Measurements from ENCODE around the gene MRGPRE. TPM values are rescaled to one million over a fixed set of nuclear protein-coding genes. Genes with fewer than 3 reads are reported as not detected.

Gene MRGPRE
- polyA plus RNA-seq, 1 donor = not detected

DNA sequence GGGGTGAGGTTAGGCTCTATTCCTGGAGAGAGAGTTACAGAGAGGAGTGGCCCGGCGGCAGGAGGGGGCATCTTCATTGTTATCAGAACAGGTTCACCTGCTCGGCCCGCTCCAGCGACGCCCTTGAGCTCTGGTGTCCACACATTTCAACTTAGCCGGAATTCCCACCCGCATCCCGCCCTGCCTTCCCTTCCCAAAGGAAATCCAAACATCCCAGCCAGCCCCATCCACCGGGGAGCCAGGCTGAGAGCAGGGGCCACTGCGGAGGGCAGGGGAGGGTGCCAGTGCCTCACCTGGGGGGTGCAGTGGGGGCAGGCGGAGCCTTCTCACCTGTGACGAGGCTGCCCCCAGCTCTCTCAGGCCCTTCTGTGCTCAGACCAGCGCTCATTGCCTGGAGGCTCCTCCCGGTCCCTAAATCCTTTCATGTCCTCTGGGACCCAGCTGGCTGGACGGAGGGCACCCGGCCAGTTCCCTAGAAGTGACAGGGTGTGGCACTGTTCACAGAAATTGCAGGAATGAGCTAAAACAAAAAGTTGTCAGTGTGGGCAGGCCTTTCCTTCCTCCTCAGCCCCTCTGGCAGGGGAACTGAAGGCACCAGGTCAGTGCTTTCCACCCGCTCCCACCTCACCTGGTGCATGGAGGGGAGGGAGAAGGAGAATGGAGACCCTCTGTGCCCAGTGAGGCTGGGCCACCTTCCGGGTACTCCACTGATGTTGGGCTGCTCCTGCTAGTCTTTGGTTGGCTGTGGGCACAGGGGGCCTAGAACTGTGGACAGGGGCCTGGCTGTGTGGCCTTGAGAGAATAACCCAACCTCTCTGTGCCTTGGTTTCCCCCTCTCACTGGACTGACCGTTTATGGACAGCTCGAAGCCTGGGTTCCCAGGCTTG, 11.5 kb downstream of the MRGPRE start:
- Histone ChIP-seq H3K27me3 (ENCODE audit: control insufficient read depth, insufficient read depth, low read length) (peaks cover 64% of the 10 kb centered on the region), H3K9me3 (ENCODE audit: control insufficient read depth, low read depth, low read length) (no peaks in the 10 kb centered on the region), H3K4me1 (ENCODE audit: control insufficient read depth, insufficient read depth, low read length) (no peaks in the 10 kb centered on the region), H3K4me3 (ENCODE audit: low read length) (no peak overlapping the region), H3K27ac (ENCODE audit: low read length) (no peak overlapping the region), H3K36me3 (ENCODE audit: control insufficient read depth, insufficient read depth, low read length) (no peaks in the 10 kb centered on the region)
- WGBS (ENCODE audit: insufficient coverage, low lambda C conversion rate) = no CpG with 5 or more reads among the region's 21 CpGs
- DNase-seq = no peak

DNA sequence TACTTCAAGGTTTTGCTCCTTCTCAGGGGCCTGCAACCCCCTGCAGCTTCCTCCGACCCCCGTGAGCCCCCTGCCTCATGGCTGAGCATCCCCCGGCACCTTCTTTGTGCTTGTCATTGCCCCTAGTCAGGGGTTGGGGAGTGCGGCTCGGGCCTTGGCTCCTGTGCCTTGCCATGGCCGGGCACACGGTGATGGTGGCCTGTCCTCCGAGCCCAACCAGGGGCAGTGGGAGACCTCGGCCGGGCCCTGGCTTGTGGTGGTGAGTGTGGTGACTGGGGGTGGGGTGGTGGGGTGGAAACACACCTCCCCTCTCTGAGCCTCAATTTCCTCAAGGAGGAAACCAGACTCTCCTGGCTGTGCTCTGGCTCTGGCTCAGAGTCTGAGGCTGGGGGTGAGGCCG, 12.1 kb downstream of the MRGPRE start:
- H3K27ac ChIP-seq (ENCODE audit: low read length) = no peak overlapping the region
- no peaks in the 10 kb centered on the region for H3K4me1 ChIP-seq (ENCODE audit: control insufficient read depth, insufficient read depth, low read length)
- DNase-seq = no peak
- H3K4me3 ChIP-seq (ENCODE audit: low read length) = no peak overlapping the region
- WGBS (ENCODE audit: insufficient coverage, low lambda C conversion rate) = no CpG with 5 or more reads among the region's 11 CpGs
- peaks cover 60% of the 10 kb centered on the region for H3K27me3 ChIP-seq (ENCODE audit: control insufficient read depth, insufficient read depth, low read length)
- H3K9me3 ChIP-seq (ENCODE audit: control insufficient read depth, low read depth, low read length) = no peaks in the 10 kb centered on the region
- H3K36me3 ChIP-seq (ENCODE audit: control insufficient read depth, insufficient read depth, low read length) = no peaks in the 10 kb centered on the region

DNA sequence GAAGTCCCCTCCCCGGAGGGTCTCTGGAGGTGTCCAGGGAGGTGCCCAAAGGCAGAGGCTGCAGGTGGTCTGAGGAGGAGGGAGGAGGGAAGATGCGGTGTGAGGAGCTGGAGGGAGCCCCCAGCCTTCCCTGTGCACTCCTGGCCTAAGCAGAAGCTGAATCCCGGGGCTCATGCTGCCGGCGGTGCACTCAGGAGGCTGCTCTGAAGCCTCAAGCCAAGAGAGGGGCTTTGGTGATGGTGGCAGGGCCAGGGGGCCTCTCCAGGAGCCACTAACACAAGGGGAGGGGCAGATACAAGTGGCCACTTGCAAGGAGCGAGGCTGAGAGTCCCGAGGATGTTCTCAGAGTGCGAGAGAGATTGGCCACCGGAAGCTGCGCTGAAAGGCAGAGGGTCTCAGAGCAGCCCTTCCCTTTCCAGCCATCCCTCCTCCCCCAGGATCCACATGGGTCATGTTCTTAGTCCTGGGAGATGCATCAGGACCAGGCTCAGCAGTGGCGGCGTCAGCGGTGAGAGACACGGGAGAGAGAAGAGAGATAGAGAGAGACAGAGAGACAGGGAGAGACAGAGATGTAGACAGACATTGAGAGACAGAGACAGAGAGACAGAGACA, 12.8 kb downstream of the MRGPRE start:
- H3K4me3 ChIP-seq (ENCODE audit: low read length) = no peak overlapping the region
- DNase-seq = no peak
- H3K36me3 ChIP-seq (ENCODE audit: control insufficient read depth, insufficient read depth, low read length) = no peaks in the 10 kb centered on the region
- no peaks in the 10 kb centered on the region for H3K4me1 ChIP-seq (ENCODE audit: control insufficient read depth, insufficient read depth, low read length)
- H3K27ac ChIP-seq (ENCODE audit: low read length) = no peak overlapping the region
- WGBS (ENCODE audit: insufficient coverage, low lambda C conversion rate) = no CpG with 5 or more reads among the region's 14 CpGs
- no peaks in the 10 kb centered on the region for H3K9me3 ChIP-seq (ENCODE audit: control insufficient read depth, low read depth, low read length)
- peaks cover 53% of the 10 kb centered on the region for H3K27me3 ChIP-seq (ENCODE audit: control insufficient read depth, insufficient read depth, low read length)

- no peak for DNase-seq
- WGBS (ENCODE audit: insufficient coverage, low lambda C conversion rate) = no CpG with 5 or more reads among the region's 35 CpGs
- Histone ChIP-seq H3K4me3 (ENCODE audit: low read length) (no peak within 1 kb of the TSS), H3K36me3 (ENCODE audit: control insufficient read depth, insufficient read depth, low read length) (no peaks in the 10 kb centered on the region), H3K27ac (ENCODE audit: low read length) (no peak within 1 kb of the TSS), H3K4me1 (ENCODE audit: control insufficient read depth, insufficient read depth, low read length) (no peaks in the 10 kb centered on the region), H3K27me3 (ENCODE audit: control insufficient read depth, insufficient read depth, low read length) (peaks cover 46% of the 10 kb centered on the region), H3K9me3 (ENCODE audit: control insufficient read depth, low read depth, low read length) (no peaks in the 10 kb centered on the region)
Observed at GRCh38 chr11:3218483-3219280, 13.5 kb downstream of the MRGPRE start, which contains the start of gene MRGPRG. MRGPRG (minus strand) TSS chr11:3218813; CDS start chr11:3218813, 0 bp downstream.

GRCh38 chr11:3217818-3218482, 14.3 kb downstream of the MRGPRE start:
- WGBS (ENCODE audit: insufficient coverage, low lambda C conversion rate) = no CpG with 5 or more reads among the region's 49 CpGs
- H3K27me3 ChIP-seq (ENCODE audit: control insufficient read depth, insufficient read depth, low read length) = peaks cover 41% of the 10 kb centered on the region
- H3K4me1 ChIP-seq (ENCODE audit: control insufficient read depth, insufficient read depth, low read length) = no peaks in the 10 kb centered on the region

GRCh38 chr11:3216027-3216525, 16.1 kb downstream of the MRGPRE start:
- Histone ChIP-seq H3K9me3 (ENCODE audit: control insufficient read depth, low read depth, low read length) (no peaks in the 10 kb centered on the region), H3K27me3 (ENCODE audit: control insufficient read depth, insufficient read depth, low read length) (peaks cover 25% of the 10 kb centered on the region), H3K36me3 (ENCODE audit: control insufficient read depth, insufficient read depth, low read length) (no peaks in the 10 kb centered on the region), H3K4me3 (ENCODE audit: low read length) (no peak overlapping the region), H3K4me1 (ENCODE audit: control insufficient read depth, insufficient read depth, low read length) (no peaks in the 10 kb centered on the region), H3K27ac (ENCODE audit: low read length) (no peak overlapping the region)
- DNase-seq = no peak
- no CpG with 5 or more reads among the region's 11 CpGs for WGBS (ENCODE audit: insufficient coverage, low lambda C conversion rate)

More at GRCh38 chr11:3217818-3218482, 14.3 kb downstream of the MRGPRE start:
- Histone ChIP-seq H3K9me3 (ENCODE audit: control insufficient read depth, low read depth, low read length) (no peaks in the 10 kb centered on the region), H3K4me3 (ENCODE audit: low read length) (no peak overlapping the region), H3K36me3 (ENCODE audit: control insufficient read depth, insufficient read depth, low read length) (no peaks in the 10 kb centered on the region), H3K27ac (ENCODE audit: low read length) (no peak overlapping the region)
- DNase-seq = no peak

GRCh38 chr11:3215346-3216026, 16.7 kb downstream of the MRGPRE start:
- Histone ChIP-seq H3K9me3 (ENCODE audit: control insufficient read depth, low read depth, low read length) (no peaks in the 10 kb centered on the region), H3K36me3 (ENCODE audit: control insufficient read depth, insufficient read depth, low read length) (no peaks in the 10 kb centered on the region), H3K27me3 (ENCODE audit: control insufficient read depth, insufficient read depth, low read length) (peaks cover 19% of the 10 kb centered on the region), H3K4me3 (ENCODE audit: low read length) (no peak overlapping the region), H3K4me1 (ENCODE audit: control insufficient read depth, insufficient read depth, low read length) (no peaks in the 10 kb centered on the region), H3K27ac (ENCODE audit: low read length) (no peak overlapping the region)
- WGBS (ENCODE audit: insufficient coverage, low lambda C conversion rate) = no CpG with 5 or more reads among the region's 17 CpGs
- DNase-seq = no peak

GRCh38 chr11:3214420-3214699, 17.9 kb downstream of the MRGPRE start:
- Histone ChIP-seq H3K27ac (ENCODE audit: low read length) (no peak overlapping the region), H3K27me3 (ENCODE audit: control insufficient read depth, insufficient read depth, low read length) (peaks cover 13% of the 10 kb centered on the region), H3K36me3 (ENCODE audit: control insufficient read depth, insufficient read depth, low read length) (no peaks in the 10 kb centered on the region), H3K9me3 (ENCODE audit: control insufficient read depth, low read depth, low read length) (no peaks in the 10 kb centered on the region), H3K4me1 (ENCODE audit: control insufficient read depth, insufficient read depth, low read length) (no peaks in the 10 kb centered on the region), H3K4me3 (ENCODE audit: low read length) (no peak overlapping the region)
- no peak for DNase-seq
- WGBS (ENCODE audit: insufficient coverage, low lambda C conversion rate) = no CpG with 5 or more reads among the region's 4 CpGs

DNA sequence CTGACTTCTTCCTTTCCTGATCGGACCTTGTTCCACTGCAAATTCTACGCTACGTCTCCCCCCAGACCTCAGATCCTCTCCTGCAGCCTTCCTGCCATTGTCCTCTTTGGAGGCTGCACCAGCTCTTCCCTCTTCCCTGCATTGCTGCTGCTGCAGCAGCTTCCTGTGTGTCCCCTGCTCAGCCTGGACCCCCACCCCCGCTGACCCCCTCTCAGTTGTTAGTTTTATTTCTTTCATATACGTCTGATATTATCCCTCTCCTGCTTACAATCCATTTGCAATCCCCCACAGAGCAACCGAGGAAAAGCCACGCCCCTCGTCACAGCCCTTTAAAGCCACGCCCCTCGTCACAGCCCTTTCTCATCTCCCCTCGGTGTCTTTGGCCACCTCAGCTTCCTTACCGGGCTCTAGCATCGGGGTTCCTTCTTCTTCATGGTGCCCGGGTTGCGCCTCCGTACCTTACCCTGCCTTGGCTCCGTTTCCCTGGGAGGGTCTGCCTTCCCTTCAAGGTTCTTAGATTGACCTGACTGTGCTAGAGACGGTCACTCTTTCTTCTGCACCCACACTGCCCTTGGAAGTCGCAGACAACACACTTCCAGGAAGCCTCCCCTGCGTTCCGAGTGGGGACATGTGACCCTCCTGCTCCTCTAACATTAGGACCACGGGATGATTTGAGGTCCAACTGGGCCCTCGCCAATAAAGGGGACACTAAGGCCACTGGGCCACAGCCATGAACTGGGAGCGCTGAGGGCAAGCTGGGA, 18.4 kb downstream of the MRGPRE start:
- no peaks in the 10 kb centered on the region for H3K36me3 ChIP-seq (ENCODE audit: control insufficient read depth, insufficient read depth, low read length)
- no peaks in the 10 kb centered on the region for H3K4me1 ChIP-seq (ENCODE audit: control insufficient read depth, insufficient read depth, low read length)
- H3K4me3 ChIP-seq (ENCODE audit: low read length) = no peak overlapping the region
- no peaks in the 10 kb centered on the region for H3K9me3 ChIP-seq (ENCODE audit: control insufficient read depth, low read depth, low read length)
- 40% methylated on average over 6 of the region's 24 CpGs for WGBS (ENCODE audit: insufficient coverage, low lambda C conversion rate)
- DNase-seq = no peak
- peaks cover 8% of the 10 kb centered on the region for H3K27me3 ChIP-seq (ENCODE audit: control insufficient read depth, insufficient read depth, low read length)
- no peak overlapping the region for H3K27ac ChIP-seq (ENCODE audit: low read length)

All from large intestine (tissue), 3 donors.